Psoas muscle (tissue), 8 donors: ENCODE results near the gene XRCC6. TPM values are rescaled to one million over a fixed set of nuclear protein-coding genes. Genes with fewer than 3 reads are reported as not detected.
"Not testable (repeated sequence)": the region's sequence is repeated elsewhere in the genome, so short reads cannot be mapped to it uniquely, and the experiment has no call there.

Experiments used
- ATAC-seq, 4 donors: fragments of 200-7000 bp; cut with Tn5 transposase; one replicate each; pipeline ENCODE4 v1.9.1; 2020; ENCODE audit warnings: moderate library complexity in 3 of 4, mild to moderate bottlenecking in 2 of 4
- DNase-seq, 2 donors: peaks; one replicate each; pipeline ENCODE4 v3.0.0-alpha.2; 2020
- H3K27ac ChIP-seq: fragments of 200-600 bp; one replicate; pipeline ENCODE4 v1.8.0; 2022
- H3K27me3 ChIP-seq, 3 donors: fragments of 200-600 bp in 1 of 3; one replicate each; pipeline versions ENCODE4 v1.6.1 to v1.8.0; 2013 to 2022; ENCODE audit warnings: low read length in 2 of 3, mild to moderate bottlenecking in 2 of 3, moderate library complexity in 1 of 3; ENCODE audit not compliant: insufficient read depth in 3 of 3
- H3K36me3 ChIP-seq, 2 donors: fragments of 200-600 bp in 1 of 2; one replicate each; pipeline versions ENCODE4 v1.6.1 to v1.8.0; 2013 to 2022; ENCODE audit warnings: low read depth in 1 of 2, mild to moderate bottlenecking in 1 of 2, moderate library complexity in 1 of 2; ENCODE audit not compliant: insufficient read depth in 1 of 2
- H3K4me1 ChIP-seq: fragments of 200-600 bp; one replicate; pipeline ENCODE4 v1.8.0; 2022
- H3K4me3 ChIP-seq: fragments of 200-600 bp; one replicate; pipeline ENCODE4 v1.8.0; 2022; ENCODE audit warnings: mild to moderate bottlenecking
- H3K9me3 ChIP-seq: fragments of 200-600 bp; one replicate; pipeline ENCODE4 v1.8.0; 2022
- WGBS, 3 donors: extraction: QIAGEN DNeasy Blood & Tissue Kit; methylation state at CpG; one replicate each; pipeline versions ENCODE4 v1.1.6 to v1.1.7; 2013; 5-methylcytosine and 5-hydroxymethylcytosine counted together
- intact Hi-C, 2 donors: fragments of 100-400 bp; cut with DNase I; formaldehyde crosslinking; loops; one replicate each; pipeline versions ENCODE4 v1.11.0 to v1.14.2; 2022
- long read RNA-seq, 2 donors: library from polyadenylated mRNA; unstranded; transcript quantifications; one replicate each; pipeline ENCODE4 v2.0.0, GENCODE V29; 2021
- polyA plus RNA-seq, 3 donors: library from polyadenylated mRNA; stranded (reverse); fragments of 200-250 nt; gene quantifications; one replicate each; pipeline ENCODE4 v1.2.3, GENCODE V29; 2013
- total RNA-seq, 4 donors: library from RNA; stranded (reverse); fragmentation: NEBNext Ultra II Directional in 2 of 4; extraction: Animal tissue kit (Norgen Biotek cat#: 25700) in 2 of 4; gene quantifications; one replicate each; pipeline versions ENCODE4 v1.2.1 to v1.2.4, GENCODE V29; 2021 to 2023
- TF ChIP-seq, protein P1 (sequence below): fragments of 200-600 bp; IDR thresholded peaks from one replicate; pipeline ENCODE4 v1.8.0; 2022; ENCODE audit warnings: antibody characterized with exemption
- donor health status: healthy with polysubstance abuse.
- donor health status: DM: no; HTN: no; CAD: no; lungs with moderate emphysema.
- donor health status: Bipolar disorder and iron deficiency.
- donor health status: healthy.
- donor health status: DM: yes; HTN: yes; CAD: no.
- donor health status: DM: no; HTN: no; CAD: no.
- donor health status: DM: no; HTN: no; CAD: no.
- donor health status: DM: yes; HTN: yes; CAD: no.

The XRCC6 gene
- total RNA-seq (100 to 1,000 TPM; 185 to 252 (median 217) TPM), polyA plus RNA-seq (100 to 1,000 TPM; 156 to 291 (median 259) TPM)
- long read RNA-seq, donor 1, transcript XRCC6-202 (13 exons, 2,296 nt): major isoform, 306 of 338 reads
- long read RNA-seq, donor 1, transcript XRCC6-201 (12 exons, 2,709 nt): minor isoform, 9 of 338 reads
- long read RNA-seq, donor 1, partial matches to known transcripts: 15 of 338 reads
- long read RNA-seq, donor 1, other reads (novel, unspliced or antisense): 7 of 338 reads
- long read RNA-seq, donor 2, transcript XRCC6-202 (13 exons, 2,296 nt): major isoform, 484 of 545 reads
- long read RNA-seq, donor 2, transcript XRCC6-201 (12 exons, 2,709 nt): minor isoform, 19 of 545 reads
- long read RNA-seq, donor 2, partial matches to known transcripts: 16 of 545 reads
- long read RNA-seq, donor 2, other reads (novel, unspliced or antisense): 21 of 545 reads

DNA sequence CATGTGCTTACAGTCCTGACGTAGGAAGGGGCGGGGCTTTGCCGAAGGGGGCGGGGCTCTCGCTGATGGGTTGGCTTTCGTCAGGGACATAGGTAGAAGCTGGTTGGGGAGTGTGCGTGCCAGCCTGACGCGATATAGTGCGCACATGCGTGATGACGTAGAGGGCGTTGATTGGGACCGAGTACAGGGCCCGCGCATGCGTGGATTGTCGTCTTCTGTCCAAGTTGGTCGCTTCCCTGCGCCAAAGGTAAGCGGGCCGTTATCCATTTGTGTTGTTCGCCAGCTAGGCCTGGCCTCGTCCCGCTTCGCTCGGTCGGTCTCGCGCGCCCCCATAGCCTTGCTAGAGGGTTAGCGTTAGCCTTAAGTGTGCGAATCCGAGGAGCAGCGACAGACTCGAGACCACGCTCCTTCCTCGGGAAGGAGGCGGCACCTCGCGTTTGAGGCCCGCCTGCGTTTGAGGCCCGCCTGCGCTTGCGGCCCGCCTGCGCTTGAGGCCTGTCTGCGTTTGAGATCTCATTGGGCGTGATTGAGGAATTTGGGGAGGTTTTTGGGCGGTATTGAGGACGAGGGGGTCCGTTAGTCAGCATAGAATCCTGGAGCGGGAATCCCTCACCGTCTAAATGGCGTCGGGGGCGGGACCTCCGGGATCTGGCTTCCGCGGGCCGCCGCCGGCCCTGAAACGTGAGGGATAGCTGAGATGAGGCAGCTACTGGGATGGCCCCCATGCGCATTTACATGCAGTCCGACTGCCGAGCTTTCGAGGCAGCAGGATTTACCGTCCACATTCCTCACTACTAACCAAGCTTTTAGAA is at the start of gene XRCC6:
XRCC6 (plus strand) TSS at position 197 of the 812 bp plus-strand sequence. CDS start 710 bp downstream, outside the sequence.
- peak; percentile 96 to 98 (median 98) for ATAC-seq
- Histone ChIP-seq H3K9me3 (no peaks in the 10 kb centered on the region), H3K4me1 (peaks cover 26% of the 10 kb centered on the region), H3K36me3 (peaks cover 0 to 42% of the 10 kb centered on the region in 2 donors), H3K27ac (peak within 1 kb of the TSS; percentile 95), H3K4me3 (peak within 1 kb of the TSS; percentile 82), H3K27me3 (no peaks in the 10 kb centered on the region)
- DNase-seq: peak; percentile 99 to 100
- intact Hi-C loops: no loop called here
- TF ChIP-seq, protein P1, sequence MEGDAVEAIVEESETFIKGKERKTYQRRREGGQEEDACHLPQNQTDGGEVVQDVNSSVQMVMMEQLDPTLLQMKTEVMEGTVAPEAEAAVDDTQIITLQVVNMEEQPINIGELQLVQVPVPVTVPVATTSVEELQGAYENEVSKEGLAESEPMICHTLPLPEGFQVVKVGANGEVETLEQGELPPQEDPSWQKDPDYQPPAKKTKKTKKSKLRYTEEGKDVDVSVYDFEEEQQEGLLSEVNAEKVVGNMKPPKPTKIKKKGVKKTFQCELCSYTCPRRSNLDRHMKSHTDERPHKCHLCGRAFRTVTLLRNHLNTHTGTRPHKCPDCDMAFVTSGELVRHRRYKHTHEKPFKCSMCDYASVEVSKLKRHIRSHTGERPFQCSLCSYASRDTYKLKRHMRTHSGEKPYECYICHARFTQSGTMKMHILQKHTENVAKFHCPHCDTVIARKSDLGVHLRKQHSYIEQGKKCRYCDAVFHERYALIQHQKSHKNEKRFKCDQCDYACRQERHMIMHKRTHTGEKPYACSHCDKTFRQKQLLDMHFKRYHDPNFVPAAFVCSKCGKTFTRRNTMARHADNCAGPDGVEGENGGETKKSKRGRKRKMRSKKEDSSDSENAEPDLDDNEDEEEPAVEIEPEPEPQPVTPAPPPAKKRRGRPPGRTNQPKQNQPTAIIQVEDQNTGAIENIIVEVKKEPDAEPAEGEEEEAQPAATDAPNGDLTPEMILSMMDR: no peak
- 0 to 1% (median 1%) methylated on average over 70 of the region's 70 CpGs for WGBS, 3 donors

DNA sequence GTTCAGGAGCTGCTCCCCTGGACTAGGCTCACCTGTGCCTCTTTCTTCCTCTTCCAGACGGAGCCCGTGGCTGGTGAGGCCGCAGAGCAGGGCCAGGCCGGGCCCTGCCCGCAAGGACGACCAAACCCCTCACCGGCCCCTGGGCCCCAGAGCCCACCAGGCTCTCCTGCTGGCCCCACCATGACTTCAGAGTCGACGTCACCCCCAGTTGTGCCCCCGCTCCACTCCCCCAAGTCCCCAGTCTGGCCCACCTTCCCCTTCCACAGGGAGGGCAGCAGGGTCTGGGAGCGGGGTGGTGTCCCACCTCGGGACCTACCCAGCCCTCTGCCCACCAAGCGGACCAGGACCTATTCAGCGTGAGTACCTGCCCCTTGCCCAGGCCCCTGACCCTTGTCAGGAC is 49.3 kb upstream of the XRCC6 start:
- intact Hi-C loops: no loop called here
- DNase-seq (no peak), ATAC-seq (no peak)
- H3K27ac ChIP-seq: no peak overlapping the region
- H3K4me1 ChIP-seq: no peaks in the 10 kb centered on the region
- no peak overlapping the region for H3K4me3 ChIP-seq
- 95 to 98% (median 97%) methylated on average over 13 to 14 of the region's 14 CpGs for WGBS, 3 donors
- TF ChIP-seq, protein P1: no peak
- no peaks in the 10 kb centered on the region for H3K9me3 ChIP-seq
- H3K36me3 ChIP-seq: peaks cover 0 to 3% of the 10 kb centered on the region in 2 donors
- H3K27me3 ChIP-seq: no peaks in the 10 kb centered on the region

DNA sequence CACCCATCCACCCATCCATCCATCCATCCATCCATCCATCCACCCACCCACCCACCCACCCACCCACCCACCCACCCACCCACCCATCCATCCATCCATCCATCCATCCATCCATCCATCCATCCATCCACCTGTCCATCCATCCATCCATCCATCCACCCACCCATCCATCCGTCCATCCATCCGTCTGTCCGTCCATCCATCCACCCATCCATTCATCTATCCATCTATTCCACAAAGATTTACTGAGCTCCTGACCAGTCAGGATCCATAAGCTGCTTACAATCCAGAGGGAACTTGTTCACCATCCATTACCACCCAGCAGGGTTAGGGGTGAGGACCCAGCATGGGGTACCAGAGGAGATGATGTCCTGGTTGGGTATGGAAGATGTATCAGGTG is 48.8 kb upstream of the XRCC6 start:
- H3K9me3 ChIP-seq, H3K27me3 ChIP-seq, ATAC-seq, H3K36me3 ChIP-seq, H3K4me1 ChIP-seq, DNase-seq, H3K27ac ChIP-seq, H3K4me3 ChIP-seq, intact Hi-C loops: not testable (repeated sequence)
- 91 to 99% (median 98%) methylated on average over 3 of the region's 3 CpGs for WGBS, 3 donors

DNA sequence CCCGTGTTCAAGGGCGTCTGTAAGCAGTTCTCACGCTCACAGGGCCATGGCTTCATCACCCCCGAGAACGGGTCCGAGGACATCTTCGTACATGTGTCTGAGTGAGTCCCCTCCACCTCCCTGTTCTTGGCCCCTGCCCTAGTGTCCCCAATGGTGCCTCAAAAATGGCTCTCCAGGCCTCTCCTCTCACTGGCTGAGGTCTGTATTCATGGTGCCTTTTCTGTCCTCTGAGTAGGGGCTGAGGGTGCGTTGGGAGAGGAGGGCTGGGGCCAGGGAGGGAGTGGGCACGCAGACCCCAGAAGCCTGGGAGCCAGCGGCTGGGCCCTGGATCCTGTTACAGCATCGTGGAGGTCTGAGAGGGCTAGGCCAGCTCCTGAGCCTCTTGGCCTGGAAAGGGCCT is 47.4 kb upstream of the XRCC6 start:
- Histone ChIP-seq H3K4me1 (no peaks in the 10 kb centered on the region), H3K27me3 (no peaks in the 10 kb centered on the region), H3K27ac (no peak overlapping the region), H3K36me3 (peaks cover 0 to 12% of the 10 kb centered on the region in 2 donors), H3K9me3 (no peaks in the 10 kb centered on the region), H3K4me3 (no peak overlapping the region)
- DNase-seq: no peak
- intact Hi-C loops: no loop called here
- TF ChIP-seq, protein P1: no peak
- ATAC-seq: no peak
- 76 to 81% (median 80%) methylated on average over 11 of the region's 11 CpGs for WGBS, 3 donors

DNA sequence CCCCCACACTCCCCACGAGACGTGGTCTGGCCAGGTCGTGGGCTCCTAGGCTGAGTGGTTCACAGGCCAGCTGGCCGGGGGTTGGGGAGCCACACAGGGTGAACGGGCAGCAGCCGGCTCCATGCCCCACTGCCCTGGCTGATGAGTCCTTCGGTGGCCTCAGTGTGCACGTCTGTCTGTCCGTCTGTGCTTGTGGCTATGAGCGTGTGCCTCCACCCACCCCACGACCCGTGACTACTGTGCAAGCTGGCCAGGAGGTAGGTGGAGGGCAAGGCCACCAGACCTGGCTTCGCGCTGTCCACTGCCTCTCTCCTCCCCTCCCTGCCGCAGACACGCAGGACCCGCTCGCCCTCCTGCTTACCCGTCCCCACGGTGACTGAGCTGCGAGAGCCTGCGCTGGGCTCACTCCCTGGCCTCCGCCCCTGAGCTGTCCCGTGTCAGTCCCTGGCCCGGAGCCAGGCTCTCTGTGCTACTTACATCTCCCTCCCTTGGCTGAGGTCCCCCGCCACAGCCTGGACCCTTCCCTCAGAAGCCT is 46.2 kb upstream of the XRCC6 start:
- WGBS, 3 donors: 71 to 73% (median 71%) methylated on average over 25 to 26 of the region's 26 CpGs

More for the DNA sequence above, 46.2 kb upstream of the XRCC6 start:
- TF ChIP-seq, protein P1: no peak
- intact Hi-C loops: no loop called here
- Histone ChIP-seq H3K27ac (no peak overlapping the region), H3K9me3 (no peaks in the 10 kb centered on the region), H3K36me3 (peaks cover 0 to 12% of the 10 kb centered on the region in 2 donors), H3K27me3 (no peaks in the 10 kb centered on the region), H3K4me3 (no peak overlapping the region), H3K4me1 (no peaks in the 10 kb centered on the region)
- DNase-seq (peak; percentile 76 to 81), ATAC-seq (peak in 2 of 4 donors; percentile 30 to 44)
